Liver (tissue), 9 donors: ENCODE data around the gene ACAN. TPM values are rescaled to one million over a fixed set of nuclear protein-coding genes. Genes with fewer than 3 reads are reported as not detected.

Experiments
- DNase-seq: peaks from one replicate; pipeline ENCODE4 v3.0.0-alpha.2; 2017; ENCODE audit warnings: low spot score
- H3K27ac ChIP-seq, 2 donors: one replicate each; pipeline ENCODE4 v1.7.0; 2013; ENCODE audit warnings: inconsistent platforms in 2 of 2, low read length in 2 of 2, control low read depth in 1 of 2, low read depth in 1 of 2, mild to moderate bottlenecking in 1 of 2
- H3K27me3 ChIP-seq, 4 donors: one replicate each; pipeline versions ENCODE4 v1.6.1 to v1.7.0; 2013; ENCODE audit warnings: low read length in 3 of 4, inconsistent platforms in 1 of 4, mild to moderate bottlenecking in 1 of 4, moderate library complexity in 1 of 4; ENCODE audit not compliant: control insufficient read depth in 4 of 4, insufficient read depth in 4 of 4
- H3K36me3 ChIP-seq, 4 donors: one replicate each; pipeline versions ENCODE4 v1.6.1 to v1.7.0; 2013; ENCODE audit warnings: low read length in 3 of 4, mild to moderate bottlenecking in 3 of 4, low read depth in 1 of 4, moderate library complexity in 1 of 4; ENCODE audit not compliant: control insufficient read depth in 4 of 4, insufficient read depth in 3 of 4
- H3K4me1 ChIP-seq, 4 donors: one replicate each; pipeline versions ENCODE4 v1.6.1 to v1.7.0; 2013; ENCODE audit warnings: low read length in 3 of 4, mild to moderate bottlenecking in 3 of 4, moderate library complexity in 1 of 4; ENCODE audit not compliant: control insufficient read depth in 4 of 4, insufficient read depth in 4 of 4
- H3K4me3 ChIP-seq, 3 donors: one replicate each; pipeline versions ENCODE4 v1.6.1 to v1.7.0; 2013; ENCODE audit warnings: low read length in 3 of 3, control low read depth in 1 of 3, low read depth in 1 of 3, mild to moderate bottlenecking in 1 of 3
- H3K9ac ChIP-seq, 2 donors: one replicate each; pipeline ENCODE4 v1.7.0; 2013; ENCODE audit warnings: low read length in 2 of 2, mild to moderate bottlenecking in 2 of 2, moderate library complexity in 2 of 2, control low read depth in 1 of 2, low read depth in 1 of 2
- H3K9me3 ChIP-seq, 4 donors: one replicate each; pipeline versions ENCODE4 v1.6.1 to v1.7.0; 2013; ENCODE audit warnings: low read length in 3 of 4; ENCODE audit not compliant: control insufficient read depth in 4 of 4
- EGR1 ChIP-seq, 2 donors: IDR thresholded peaks; 2 replicates each; pipeline ENCODE4 v1.6.1; 2016 to 2018; ENCODE audit warnings: antibody characterized with exemption in 2 of 2, low read depth in 2 of 2
- FOXA1 ChIP-seq: IDR thresholded peaks from 2 replicates; pipeline ENCODE4 v1.6.1; 2016; ENCODE audit warnings: antibody characterized with exemption
- FOXA2 ChIP-seq: IDR thresholded peaks from 2 replicates; pipeline ENCODE4 v1.6.1; 2016; ENCODE audit warnings: antibody characterized with exemption
- GABPA ChIP-seq, 2 donors: IDR thresholded peaks in 1 of 2; conservative IDR thresholded peaks in 1 of 2; 2 replicates each; pipeline ENCODE4 v1.6.1; 2016; ENCODE audit warnings: antibody characterized with exemption in 2 of 2, mild to moderate bottlenecking in 1 of 2, moderate library complexity in 1 of 2
- HNF4A ChIP-seq, 2 donors: conservative IDR thresholded peaks; 2 replicates each; pipeline ENCODE4 v1.6.1; 2016; ENCODE audit warnings: antibody characterized with exemption in 2 of 2, mild to moderate bottlenecking in 2 of 2
- JUND ChIP-seq, 2 donors: IDR thresholded peaks; 2 replicates each; pipeline ENCODE4 v1.6.1; 2016; ENCODE audit warnings: antibody characterized with exemption in 2 of 2
- NR2F2 ChIP-seq: IDR thresholded peaks from 2 replicates; pipeline ENCODE4 v1.6.1; 2016; ENCODE audit warnings: antibody characterized with exemption
- RAD21 ChIP-seq, 2 donors: IDR thresholded peaks; 2 replicates each; pipeline ENCODE4 v1.6.1; 2016; ENCODE audit warnings: antibody characterized with exemption in 2 of 2, mild to moderate bottlenecking in 2 of 2
- RXRA ChIP-seq, 2 donors: IDR thresholded peaks; 2 replicates each; pipeline ENCODE4 v1.6.1; 2017 to 2018; ENCODE audit warnings: antibody characterized with exemption in 2 of 2, mild to moderate bottlenecking in 1 of 2
- TAF1 ChIP-seq: conservative IDR thresholded peaks from 2 replicates; pipeline ENCODE4 v1.6.1; 2016; ENCODE audit warnings: antibody characterized with exemption, mild to moderate bottlenecking
- YY1 ChIP-seq: IDR thresholded peaks from 2 replicates; pipeline ENCODE4 v1.6.1; 2016; ENCODE audit warnings: antibody characterized with exemption, mild to moderate bottlenecking
- WGBS: extraction: QIAGEN DNeasy Blood & Tissue Kit; methylation state at CpG from one replicate; pipeline ENCODE4 v1.1.7; 2013; 5-methylcytosine and 5-hydroxymethylcytosine counted together
- polyA plus RNA-seq, 2 donors: library from polyadenylated mRNA; stranded (reverse) in 1 of 2; unstranded in 1 of 2; fragments of 200-250 nt in 1 of 2; fragments of >200 nt in 1 of 2; fragmentation: Nextera tagmentation in 1 of 2; extraction: Ambion mirVana in 1 of 2; gene quantifications; one replicate each; pipeline versions ENCODE4 v1.2.1 to v1.2.3, GENCODE V29; 2013 to 2015
- total RNA-seq, 2 donors: library from RNA; depleted of rRNA; stranded (reverse); fragments of >200 nt; gene quantifications; one replicate each; pipeline ENCODE4 v1.2.3, GENCODE V29; 2014
- TF ChIP-seq, protein P1 (sequence below): IDR thresholded peaks from 2 replicates; pipeline ENCODE4 v1.6.1; 2016; ENCODE audit warnings: antibody characterized with exemption
- TF ChIP-seq, protein P2 (sequence below): IDR thresholded peaks from 2 replicates; pipeline ENCODE4 v1.6.1; 2016; ENCODE audit warnings: antibody characterized with exemption, mild to moderate bottlenecking
- TF ChIP-seq, protein P3 (sequence below): IDR thresholded peaks from 2 replicates; pipeline ENCODE4 v1.6.1; 2016; ENCODE audit warnings: antibody characterized with exemption
- TF ChIP-seq, protein P4 (sequence below): IDR thresholded peaks from 2 replicates; pipeline ENCODE4 v1.6.1; 2016; ENCODE audit warnings: antibody characterized with exemption
- TF ChIP-seq, protein P5 (sequence below): fragments of 150-350 bp; IDR thresholded peaks from 2 replicates; pipeline ENCODE4 v1.5.1; 2017; ENCODE audit warnings: improper control_type of control experiment, low read depth, low read length; ENCODE audit not compliant: missing input control
- donor health status: healthy.
- donor health status: healthy.
- donor health status: healthy.
- donor health status: healthy.
- donor health status: healthy.

Gene ACAN
- total and polyA plus RNA-seq, 4 donors: under 0.01 to 0.05 (median under 0.01) TPM; not detected in 1

DNA sequence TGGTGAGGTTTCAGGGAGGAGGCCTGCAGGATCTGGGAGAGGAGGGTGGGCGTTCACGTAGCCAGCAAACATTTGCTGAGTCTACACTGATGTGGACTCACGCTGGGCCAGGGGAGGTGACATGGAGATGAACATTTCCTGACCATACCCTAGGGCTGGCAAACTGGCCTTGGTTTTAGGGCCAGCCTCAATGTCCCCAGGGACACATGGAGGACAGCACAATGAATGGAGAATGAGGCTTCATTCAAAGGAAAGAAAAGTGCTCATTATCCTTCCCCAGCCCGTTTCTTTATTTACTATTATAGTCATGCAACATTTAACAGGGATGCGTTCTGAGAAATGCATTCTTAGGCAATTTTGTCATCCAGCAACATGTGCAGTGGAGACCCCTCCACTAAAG lies 26.8 kb downstream of the ACAN start:
- no peak overlapping the region for H3K4me3 ChIP-seq
- H3K9me3 ChIP-seq: no peaks in the 10 kb centered on the region
- H3K27me3 ChIP-seq: peaks cover 0 to 8% (median 0%) of the 10 kb centered on the region in 4 donors
- DNase-seq: no peak
- H3K27ac ChIP-seq: no peak overlapping the region
- WGBS: 87% methylated on average over 5 of the region's 5 CpGs
- no peak overlapping the region for H3K9ac ChIP-seq
- no peaks in the 10 kb centered on the region for H3K36me3 ChIP-seq
- no peaks in the 10 kb centered on the region for H3K4me1 ChIP-seq
- TF ChIP-seq EGR1 (IDR thresholded peaks at IDR 0.05; ENCODE audit: low read depth in 2 of 2) (no peak), FOXA2 (no peak), RXRA (IDR thresholded peaks at IDR 0.05) (no peak)

DNA sequence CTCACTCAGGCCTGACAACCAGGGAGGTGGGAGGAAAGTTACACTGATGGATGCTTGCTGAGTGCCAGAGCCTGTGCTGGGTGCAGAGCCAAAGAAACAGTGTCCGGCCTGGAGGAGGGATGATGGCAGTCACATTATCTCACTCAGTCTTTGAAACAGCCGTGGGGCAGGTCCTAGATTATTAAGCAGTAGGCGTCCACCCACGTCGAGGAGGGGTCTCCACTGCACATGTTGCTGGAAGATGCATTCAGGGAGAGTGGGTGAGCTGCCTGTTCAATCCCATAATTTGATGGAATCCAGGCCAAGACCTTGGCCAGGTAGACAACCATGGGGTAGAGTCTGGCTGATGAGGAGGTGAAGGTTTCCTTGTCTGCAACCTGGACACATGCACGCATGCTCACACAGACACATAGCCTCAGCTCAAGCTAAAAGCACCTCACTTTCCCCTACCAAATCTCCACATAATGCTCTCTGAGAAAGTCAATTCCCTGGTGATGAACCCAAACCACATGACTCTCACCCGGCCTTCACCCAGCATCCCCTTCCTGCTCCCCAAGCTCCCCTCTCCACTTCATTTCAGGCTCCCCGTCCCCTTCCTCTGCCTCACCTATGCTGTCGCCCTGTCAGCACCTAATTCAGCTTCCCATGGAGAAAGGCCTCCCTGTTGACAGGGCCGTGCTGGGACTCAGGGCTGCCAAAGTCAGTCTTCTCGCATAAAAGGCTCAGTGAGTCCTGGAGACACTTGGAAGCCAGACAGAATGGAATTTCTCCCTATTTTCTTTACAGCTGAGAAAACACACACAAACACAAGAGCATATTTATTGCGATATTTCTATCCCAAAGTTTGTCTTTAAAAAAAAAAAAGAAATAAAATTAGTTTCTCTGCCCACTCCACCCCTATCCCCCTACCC lies 29.8 kb downstream of the ACAN start:
- Histone ChIP-seq H3K9ac (no peak overlapping the region), H3K27me3 (no peaks in the 10 kb centered on the region), H3K4me1 (no peaks in the 10 kb centered on the region), H3K4me3 (no peak overlapping the region), H3K9me3 (no peaks in the 10 kb centered on the region), H3K27ac (no peak overlapping the region), H3K36me3 (no peaks in the 10 kb centered on the region)
- TF ChIP-seq, protein P1, sequence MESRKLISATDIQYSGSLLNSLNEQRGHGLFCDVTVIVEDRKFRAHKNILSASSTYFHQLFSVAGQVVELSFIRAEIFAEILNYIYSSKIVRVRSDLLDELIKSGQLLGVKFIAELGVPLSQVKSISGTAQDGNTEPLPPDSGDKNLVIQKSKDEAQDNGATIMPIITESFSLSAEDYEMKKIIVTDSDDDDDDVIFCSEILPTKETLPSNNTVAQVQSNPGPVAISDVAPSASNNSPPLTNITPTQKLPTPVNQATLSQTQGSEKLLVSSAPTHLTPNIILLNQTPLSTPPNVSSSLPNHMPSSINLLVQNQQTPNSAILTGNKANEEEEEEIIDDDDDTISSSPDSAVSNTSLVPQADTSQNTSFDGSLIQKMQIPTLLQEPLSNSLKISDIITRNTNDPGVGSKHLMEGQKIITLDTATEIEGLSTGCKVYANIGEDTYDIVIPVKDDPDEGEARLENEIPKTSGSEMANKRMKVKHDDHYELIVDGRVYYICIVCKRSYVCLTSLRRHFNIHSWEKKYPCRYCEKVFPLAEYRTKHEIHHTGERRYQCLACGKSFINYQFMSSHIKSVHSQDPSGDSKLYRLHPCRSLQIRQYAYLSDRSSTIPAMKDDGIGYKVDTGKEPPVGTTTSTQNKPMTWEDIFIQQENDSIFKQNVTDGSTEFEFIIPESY: no peak
- TF ChIP-seq, protein P2, sequence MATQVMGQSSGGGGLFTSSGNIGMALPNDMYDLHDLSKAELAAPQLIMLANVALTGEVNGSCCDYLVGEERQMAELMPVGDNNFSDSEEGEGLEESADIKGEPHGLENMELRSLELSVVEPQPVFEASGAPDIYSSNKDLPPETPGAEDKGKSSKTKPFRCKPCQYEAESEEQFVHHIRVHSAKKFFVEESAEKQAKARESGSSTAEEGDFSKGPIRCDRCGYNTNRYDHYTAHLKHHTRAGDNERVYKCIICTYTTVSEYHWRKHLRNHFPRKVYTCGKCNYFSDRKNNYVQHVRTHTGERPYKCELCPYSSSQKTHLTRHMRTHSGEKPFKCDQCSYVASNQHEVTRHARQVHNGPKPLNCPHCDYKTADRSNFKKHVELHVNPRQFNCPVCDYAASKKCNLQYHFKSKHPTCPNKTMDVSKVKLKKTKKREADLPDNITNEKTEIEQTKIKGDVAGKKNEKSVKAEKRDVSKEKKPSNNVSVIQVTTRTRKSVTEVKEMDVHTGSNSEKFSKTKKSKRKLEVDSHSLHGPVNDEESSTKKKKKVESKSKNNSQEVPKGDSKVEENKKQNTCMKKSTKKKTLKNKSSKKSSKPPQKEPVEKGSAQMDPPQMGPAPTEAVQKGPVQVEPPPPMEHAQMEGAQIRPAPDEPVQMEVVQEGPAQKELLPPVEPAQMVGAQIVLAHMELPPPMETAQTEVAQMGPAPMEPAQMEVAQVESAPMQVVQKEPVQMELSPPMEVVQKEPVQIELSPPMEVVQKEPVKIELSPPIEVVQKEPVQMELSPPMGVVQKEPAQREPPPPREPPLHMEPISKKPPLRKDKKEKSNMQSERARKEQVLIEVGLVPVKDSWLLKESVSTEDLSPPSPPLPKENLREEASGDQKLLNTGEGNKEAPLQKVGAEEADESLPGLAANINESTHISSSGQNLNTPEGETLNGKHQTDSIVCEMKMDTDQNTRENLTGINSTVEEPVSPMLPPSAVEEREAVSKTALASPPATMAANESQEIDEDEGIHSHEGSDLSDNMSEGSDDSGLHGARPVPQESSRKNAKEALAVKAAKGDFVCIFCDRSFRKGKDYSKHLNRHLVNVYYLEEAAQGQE: no peak
- TF ChIP-seq HNF4A (conservative IDR thresholded peaks at IDR 0.05): no peak
- no peak for TF ChIP-seq JUND (IDR thresholded peaks at IDR 0.05)
- no peak for TF ChIP-seq TAF1
- TF ChIP-seq GABPA (IDR thresholded peaks at IDR 0.05 in 1 of 2, conservative IDR thresholded peaks at IDR 0.05 in 1 of 2): no peak
- TF ChIP-seq, protein P3, sequence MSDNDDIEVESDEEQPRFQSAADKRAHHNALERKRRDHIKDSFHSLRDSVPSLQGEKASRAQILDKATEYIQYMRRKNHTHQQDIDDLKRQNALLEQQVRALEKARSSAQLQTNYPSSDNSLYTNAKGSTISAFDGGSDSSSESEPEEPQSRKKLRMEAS: no peak
- TF ChIP-seq, protein P4, sequence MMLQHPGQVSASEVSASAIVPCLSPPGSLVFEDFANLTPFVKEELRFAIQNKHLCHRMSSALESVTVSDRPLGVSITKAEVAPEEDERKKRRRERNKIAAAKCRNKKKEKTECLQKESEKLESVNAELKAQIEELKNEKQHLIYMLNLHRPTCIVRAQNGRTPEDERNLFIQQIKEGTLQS: no peak
- no peak for TF ChIP-seq NR2F2
- TF ChIP-seq RXRA (IDR thresholded peaks at IDR 0.05): no peak
- TF ChIP-seq, protein P5, sequence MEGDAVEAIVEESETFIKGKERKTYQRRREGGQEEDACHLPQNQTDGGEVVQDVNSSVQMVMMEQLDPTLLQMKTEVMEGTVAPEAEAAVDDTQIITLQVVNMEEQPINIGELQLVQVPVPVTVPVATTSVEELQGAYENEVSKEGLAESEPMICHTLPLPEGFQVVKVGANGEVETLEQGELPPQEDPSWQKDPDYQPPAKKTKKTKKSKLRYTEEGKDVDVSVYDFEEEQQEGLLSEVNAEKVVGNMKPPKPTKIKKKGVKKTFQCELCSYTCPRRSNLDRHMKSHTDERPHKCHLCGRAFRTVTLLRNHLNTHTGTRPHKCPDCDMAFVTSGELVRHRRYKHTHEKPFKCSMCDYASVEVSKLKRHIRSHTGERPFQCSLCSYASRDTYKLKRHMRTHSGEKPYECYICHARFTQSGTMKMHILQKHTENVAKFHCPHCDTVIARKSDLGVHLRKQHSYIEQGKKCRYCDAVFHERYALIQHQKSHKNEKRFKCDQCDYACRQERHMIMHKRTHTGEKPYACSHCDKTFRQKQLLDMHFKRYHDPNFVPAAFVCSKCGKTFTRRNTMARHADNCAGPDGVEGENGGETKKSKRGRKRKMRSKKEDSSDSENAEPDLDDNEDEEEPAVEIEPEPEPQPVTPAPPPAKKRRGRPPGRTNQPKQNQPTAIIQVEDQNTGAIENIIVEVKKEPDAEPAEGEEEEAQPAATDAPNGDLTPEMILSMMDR: no peak
- no peak for TF ChIP-seq YY1
- TF ChIP-seq EGR1 (IDR thresholded peaks at IDR 0.05; ENCODE audit: low read depth in 2 of 2): no peak
- no peak for TF ChIP-seq RAD21 (IDR thresholded peaks at IDR 0.05)
- TF ChIP-seq FOXA1: no peak
- no peak for DNase-seq
- WGBS: 84% methylated on average over 12 of the region's 12 CpGs
